H1 (cell line): ENCODE data around the gene MBNL2. TPM values are rescaled to one million over a fixed set of nuclear protein-coding genes. Genes with fewer than 3 reads are reported as not detected.

Source experiments
- CTCF ChIA-PET: fragments of 300-600 bp; sonication (Branson Sonifier 250); formaldehyde crosslinking; loops from one replicate; lab custom pipeline; 2021; ENCODE audit not compliant: partially characterized antibody; lab: Charles Lee
- POLR2A ChIA-PET: fragments of 300-600 bp; sonication (Branson Sonifier 250); formaldehyde crosslinking; loops from one replicate; lab custom pipeline; 2021; ENCODE audit warnings: inconsistent platforms; ENCODE audit not compliant: partially characterized antibody; lab: Charles Lee
- DNase-seq, 2 experiments: peaks; one replicate each; pipeline versions ENCODE4 v3.0.0 to v3.0.0-alpha.2; 2010 to 2022; ENCODE audit warnings: low spot score in 2 of 2, low read depth in 1 of 2, mixed read lengths in 1 of 2
- FAIRE-seq: peaks from 2 replicates; lab custom pipeline; 2011; peaks lifted over from hg19 to GRCh38; lab: Jason Lieb, UNC
- H2AFZ ChIP-seq: 2 replicates; pipeline ENCODE4 v1.8.1; 2012; ENCODE audit warnings: low read length, inconsistent platforms
- H2AK5ac ChIP-seq: 2 replicates; pipeline ENCODE4 v1.6.1; 2013; ENCODE audit warnings: low read depth, low read length
- H2BK120ac ChIP-seq: replicated peaks from 2 replicates; pipeline ENCODE3; 2013; ENCODE audit warnings: low read depth, low read length, inconsistent platforms
- H2BK12ac ChIP-seq: 2 replicates; pipeline ENCODE4 v1.6.1; 2013; ENCODE audit warnings: low read depth, low read length
- H2BK15ac ChIP-seq: 2 replicates; pipeline ENCODE4 v1.6.1; 2013; ENCODE audit warnings: low read length
- H2BK20ac ChIP-seq: 2 replicates; pipeline ENCODE4 v1.6.1; 2013; ENCODE audit warnings: low read length
- H2BK5ac ChIP-seq: 2 replicates; pipeline ENCODE4 v1.6.1; 2013; ENCODE audit warnings: low read depth, low read length
- H3K14ac ChIP-seq: 2 replicates; pipeline ENCODE4 v1.6.1; 2013; ENCODE audit warnings: inconsistent platforms; ENCODE audit not compliant: insufficient read length
- H3K18ac ChIP-seq: 2 replicates; pipeline ENCODE4 v1.6.1; 2013; ENCODE audit warnings: low read length; ENCODE audit errors: extremely low read depth
- H3K23ac ChIP-seq: 2 replicates; pipeline ENCODE4 v1.6.1; 2013; ENCODE audit warnings: inconsistent platforms; ENCODE audit not compliant: insufficient read length
- H3K23me2 ChIP-seq: 2 replicates; pipeline ENCODE4 v1.6.1; 2013; ENCODE audit warnings: low read depth, low read length
- H3K27ac ChIP-seq: 2 replicates; pipeline ENCODE4 v1.6.1; 2011; ENCODE audit warnings: low read depth, low read length, inconsistent platforms
- H3K27me3 ChIP-seq, 4 experiments: replicated peaks in 1 of 4; 1 replicate in 1 of 4; 2 replicates in 3 of 4; pipeline versions ENCODE4 v1.6.1 to v1.8.1; 2011 to 2013; ENCODE audit warnings: low read length in 3 of 4, mild to moderate bottlenecking in 3 of 4, inconsistent platforms in 2 of 4, mixed read lengths in 2 of 4, moderate library complexity in 1 of 4; ENCODE audit not compliant: control insufficient read depth in 3 of 4, insufficient read depth in 3 of 4; ENCODE audit errors: extremely low read depth in 1 of 4
- H3K36me3 ChIP-seq, 4 experiments: 2 replicates each; pipeline versions ENCODE4 v1.6.1 to v1.8.1; 2011 to 2013; ENCODE audit warnings: mild to moderate bottlenecking in 4 of 4, low read length in 3 of 4, moderate library complexity in 2 of 4, control low read depth in 1 of 4, inconsistent platforms in 1 of 4; ENCODE audit not compliant: insufficient read depth in 4 of 4, control insufficient read depth in 2 of 4
- H3K4ac ChIP-seq: replicated peaks from 2 replicates; pipeline ENCODE3; 2013; ENCODE audit warnings: low read length, low read depth, mixed read lengths, inconsistent platforms; ENCODE audit not compliant: insufficient read length
- H3K4me1 ChIP-seq, 4 experiments: replicated peaks in 1 of 4; 1 replicate in 1 of 4; 2 replicates in 3 of 4; pipeline versions ENCODE4 v1.6.1 to v1.8.1; 2011 to 2013; ENCODE audit warnings: low read length in 3 of 4, inconsistent platforms in 2 of 4, mixed read lengths in 1 of 4; ENCODE audit not compliant: insufficient read depth in 4 of 4, control insufficient read depth in 3 of 4
- H3K4me2 ChIP-seq, 2 experiments: 2 replicates each; pipeline versions ENCODE4 v1.6.1 to v1.8.1; 2011 to 2013; ENCODE audit warnings: low read depth in 2 of 2, low read length in 2 of 2, control low read depth in 1 of 2, inconsistent platforms in 1 of 2, mild to moderate bottlenecking in 1 of 2; ENCODE audit not compliant: insufficient read depth in 1 of 2
- H3K4me3 ChIP-seq, 4 experiments: fragments of 200-600, 300-600 bp in 1 of 4; sonication (generic), shearing (Covaris generic), sonication (Bioruptor Twin) in 1 of 4; 2 replicates each; pipeline versions ENCODE4 v1.5.1 to v1.8.1; 2011 to 2016; ENCODE audit warnings: low read length in 4 of 4, low read depth in 3 of 4, control low read depth in 2 of 4, inconsistent platforms in 2 of 4, mild to moderate bottlenecking in 2 of 4, mixed read lengths in 1 of 4, moderate library complexity in 1 of 4; ENCODE audit not compliant: insufficient read depth in 2 of 4; ENCODE audit errors: extremely low read depth in 1 of 4
- H3K56ac ChIP-seq: replicated peaks from 2 replicates; pipeline ENCODE3; 2013; ENCODE audit warnings: low read depth, mild to moderate bottlenecking, mixed read lengths, low read length, inconsistent platforms; ENCODE audit not compliant: insufficient read length
- H3K79me1 ChIP-seq: 2 replicates; pipeline ENCODE4 v1.6.1; 2013; ENCODE audit warnings: low read depth, low read length, control low read depth
- H3K79me2 ChIP-seq, 2 experiments: 2 replicates each; pipeline versions ENCODE4 v1.6.1 to v1.8.1; 2012 to 2013; ENCODE audit warnings: low read length in 2 of 2, mild to moderate bottlenecking in 2 of 2, inconsistent platforms in 1 of 2; ENCODE audit not compliant: insufficient read depth in 2 of 2, control insufficient read depth in 1 of 2
- H3K9ac ChIP-seq, 4 experiments: replicated peaks in 1 of 4; 1 replicate in 1 of 4; 2 replicates in 3 of 4; pipeline versions ENCODE4 v1.6.1 to v1.8.1; 2011 to 2013; ENCODE audit warnings: low read depth in 3 of 4, low read length in 3 of 4, control low read depth in 2 of 4, mild to moderate bottlenecking in 2 of 4, moderate library complexity in 2 of 4, inconsistent platforms in 1 of 4; ENCODE audit errors: extremely low read depth in 1 of 4
- H3K9me3 ChIP-seq, 2 experiments: 2 replicates each; pipeline versions ENCODE4 v1.6.1 to v1.8.1; 2012 to 2013; ENCODE audit warnings: mild to moderate bottlenecking in 2 of 2, moderate library complexity in 2 of 2, control low read depth in 1 of 2, inconsistent platforms in 1 of 2, low read depth in 1 of 2, low read length in 1 of 2, mixed read lengths in 1 of 2; ENCODE audit not compliant: insufficient read depth in 2 of 2
- H4K20me1 ChIP-seq, 2 experiments: replicated peaks in 1 of 2; 2 replicates each; pipeline versions ENCODE3 to v1.8.1; 2011 to 2013; ENCODE audit warnings: inconsistent platforms in 2 of 2, low read length in 2 of 2, mild to moderate bottlenecking in 1 of 2; ENCODE audit not compliant: insufficient read depth in 2 of 2, control insufficient read depth in 1 of 2
- H4K5ac ChIP-seq: 2 replicates; pipeline ENCODE4 v1.6.1; 2013; ENCODE audit warnings: low read length, low read depth, mixed read lengths, inconsistent platforms; ENCODE audit not compliant: insufficient read length
- H4K8ac ChIP-seq: 2 replicates; pipeline ENCODE4 v1.8.0; 2013; ENCODE audit warnings: mild to moderate bottlenecking, moderate library complexity, low read length, inconsistent platforms; ENCODE audit not compliant: insufficient read depth; ENCODE audit errors: extremely low read depth
- H4K91ac ChIP-seq: replicated peaks from 2 replicates; pipeline ENCODE3; 2013; ENCODE audit warnings: low read length, mixed read lengths, inconsistent platforms; ENCODE audit not compliant: insufficient read length
- ATF2 ChIP-seq: IDR thresholded peaks from 2 replicates; pipeline ENCODE4 v1.6.1; 2012; ENCODE audit warnings: low read length, inconsistent platforms
- BCL11A ChIP-seq, 2 experiments: IDR thresholded peaks; one replicate each; pipeline ENCODE4 v1.6.1; 2011; ENCODE audit warnings: low read depth in 2 of 2, low read length in 2 of 2, mild to moderate bottlenecking in 2 of 2
- CHD1 ChIP-seq: IDR thresholded peaks from 2 replicates; pipeline ENCODE4 v1.6.1; 2012; ENCODE audit warnings: low read depth, low read length, improper control_type of control experiment
- CREB1 ChIP-seq: IDR thresholded peaks from 2 replicates; pipeline ENCODE4 v1.6.1; 2012; ENCODE audit warnings: inconsistent platforms
- HDAC2 ChIP-seq, 2 experiments: fragments of 300-600 bp in 1 of 2; sonication (generic) in 1 of 2; IDR thresholded peaks; 2 replicates each; pipeline ENCODE4 v1.6.1; 2011 to 2012; ENCODE audit warnings: low read depth in 2 of 2, low read length in 2 of 2, mild to moderate bottlenecking in 2 of 2, moderate library complexity in 2 of 2, borderline replicate concordance in 1 of 2, inconsistent platforms in 1 of 2
- KDM4A ChIP-seq: IDR thresholded peaks from one replicate; pipeline ENCODE4 v1.7.1; 2012; ENCODE audit warnings: low read depth, mild to moderate bottlenecking, moderate library complexity, low read length, inconsistent platforms; ENCODE audit not compliant: severe bottlenecking
- NRF1 ChIP-seq: IDR thresholded peaks from 2 replicates; pipeline ENCODE4 v1.6.1; 2011; ENCODE audit warnings: mild to moderate bottlenecking, low read depth, low read length, improper control_type of control experiment
- PHF8 ChIP-seq: fragments of 200-600 bp; sonication (generic); conservative IDR thresholded peaks from 2 replicates; pipeline ENCODE4 v1.7.1; 2012; ENCODE audit warnings: low read depth, mild to moderate bottlenecking, inconsistent platforms, low read length, moderate library complexity
- RNF2 ChIP-seq: fragments of 200-900, 300-1000 bp; sonication (generic); IDR thresholded peaks from 2 replicates; pipeline ENCODE4 v1.7.1; 2016; ENCODE audit warnings: borderline replicate concordance, low read depth, mild to moderate bottlenecking, antibody characterized with exemption, low read length; ENCODE audit not compliant: poor library complexity, severe bottlenecking; ENCODE audit errors: missing control alignments
- SIRT6 ChIP-seq: IDR thresholded peaks from one replicate; pipeline ENCODE4 v1.7.1; 2012; ENCODE audit warnings: low read length, inconsistent platforms
- SP4 ChIP-seq: IDR thresholded peaks from 2 replicates; pipeline ENCODE4 v1.6.1; 2012; ENCODE audit warnings: low read length, inconsistent platforms
- TEAD4 ChIP-seq: IDR thresholded peaks from 2 replicates; pipeline ENCODE4 v1.6.1; 2012; ENCODE audit warnings: low read depth, low read length, inconsistent platforms, mixed read lengths
- YY1 ChIP-seq: IDR thresholded peaks from 2 replicates; pipeline ENCODE4 v1.6.1; 2011; ENCODE audit warnings: low read depth, mild to moderate bottlenecking, low read length
- WGBS, 2 experiments: shearing (Covaris generic) in 1 of 2; methylation state at CpG; one replicate each; pipeline versions ENCODE4 v1.1.6 to v1.1.7; 2013 to 2015; ENCODE audit warnings: low lambda C conversion rate in 2 of 2, mixed read lengths in 2 of 2, inconsistent platforms in 1 of 2, low coverage in 1 of 2, missing lambda C conversion rate in 1 of 2; ENCODE audit not compliant: insufficient replicate concordance in 2 of 2, insufficient coverage in 1 of 2, insufficient read length in 1 of 2; ENCODE audit errors: extremely low coverage in 1 of 2, missing lambda C conversion rate in 1 of 2; 5-methylcytosine and 5-hydroxymethylcytosine counted together
- polyA plus RNA-seq, 7 experiments: library from polyadenylated mRNA; depleted of rRNA in 3 of 7; stranded (reverse) in 5 of 7; unstranded in 2 of 7; fragments of >200 nt in 5 of 7; fragments of 200-250 nt in 2 of 7; gene quantifications; 1 replicate in 5 of 7; 2 replicates in 1 of 7; 4 replicates in 1 of 7; pipeline versions ENCODE4 v1.2.1 to v1.2.3, GENCODE V29; 2011 to 2013; ENCODE audit warnings: missing spikeins in 2 of 7, mixed read lengths in 2 of 7
- total RNA-seq: library from RNA; stranded (reverse); fragmentation: NEBNext Ultra II Directional; extraction: Animal tissue kit (Norgen Biotek cat#: 25700); gene quantifications from 2 replicates; pipeline ENCODE4 v1.2.1, GENCODE V29; 2021

The MBNL2 gene
- total and polyA plus RNA-seq, 2 of the 8 experiments (the other 6 are each of a cell fraction or from before 2014, with no cell fraction given): 1.0 to 2.6 TPM

DNA sequence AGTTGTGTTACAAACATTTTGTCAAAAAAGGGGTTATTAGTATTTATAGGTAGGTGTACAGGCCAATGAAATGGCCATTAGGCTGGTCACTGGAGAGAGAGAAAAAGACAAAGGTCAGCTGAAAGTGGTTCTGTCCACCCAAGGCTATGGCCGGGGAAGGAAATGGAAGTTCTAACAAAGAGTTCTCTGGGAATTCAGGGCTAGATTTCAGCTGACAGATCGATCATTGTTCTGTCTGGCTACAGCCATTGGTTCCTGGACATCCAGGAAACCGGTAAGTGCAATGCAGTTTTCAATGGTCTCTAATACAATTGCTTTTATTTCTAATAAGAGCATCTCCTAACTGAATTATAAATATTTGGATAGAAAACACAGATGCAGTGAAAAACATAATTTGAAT lies 42.5 kb downstream of the MBNL2 start:
- Histone ChIP-seq H3K79me1 (no peaks in the 10 kb centered on the region), H4K20me1 (no peaks in the 10 kb centered on the region), H3K79me2 (no peaks in the 10 kb centered on the region), H2AK5ac (no peak overlapping the region), H3K4me3 (no peak overlapping the region), H3K4ac (no peak overlapping the region), H2BK20ac (no peak overlapping the region), H2BK120ac (no peak overlapping the region), H2BK15ac (no peak overlapping the region), H3K23ac (no peak overlapping the region), H4K8ac (no peak overlapping the region), H3K23me2 (no peaks in the 10 kb centered on the region), H4K91ac (no peak overlapping the region), H3K4me1 (peaks cover 11 to 18% (median 16%) of the 10 kb centered on the region in 4 experiments), H2BK12ac (no peak overlapping the region), H4K5ac (no peak overlapping the region), H2AFZ (no peak overlapping the region), H3K27me3 (no peaks in the 10 kb centered on the region; a peak in 1 of 7 replicates), H3K4me2 (no peak overlapping the region), H3K18ac (no peak overlapping the region), H2BK5ac (no peak overlapping the region), H3K14ac (no peak overlapping the region), H3K36me3 (no peaks in the 10 kb centered on the region), H3K9me3 (no peaks in the 10 kb centered on the region), H3K9ac (no peak overlapping the region), H3K56ac (no peak overlapping the region), H3K27ac (no peak overlapping the region)
- 98% methylated on average over 3 of the region's 3 CpGs; no CpG with 5 or more reads in 1 of the 2 experiments for WGBS, 2 experiments
- no peak for DNase-seq
- CTCF ChIA-PET: no interaction called here
- FAIRE-seq: no peak
- POLR2A ChIA-PET: no interaction called here
- TF ChIP-seq HDAC2 (IDR thresholded peaks at IDR 0.05; ENCODE audit: borderline replicate concordance in 1 of 2, low read depth in 2 of 2, low read length in 2 of 2) (no peak), TEAD4 (no peak), ATF2 (no peak), SIRT6 (no peak), CREB1 (no peak), YY1 (no peak), BCL11A (IDR thresholded peaks at IDR 0.05; ENCODE audit: low read depth in 2 of 2, low read length in 2 of 2) (no peak), CHD1 (no peak), SP4 (no peak), KDM4A (no peak), NRF1 (no peak), RNF2 (no peak), PHF8 (no peak)
